PFSK-1 (cell line): ENCODE measurements around the gene SLC39A6.

ENCODE experiments used
- FOXP2 ChIP-seq: optimal IDR thresholded peaks from 2 replicates; pipeline ENCODE3; 2011; ENCODE audit warnings: borderline replicate concordance, control low read depth, inconsistent platforms; ENCODE audit not compliant: insufficient read depth; ENCODE audit errors: extremely low read length, extremely low read depth
- POLR2AphosphoS5 ChIP-seq: IDR thresholded peaks from 2 replicates; pipeline ENCODE4 v1.6.1; 2012; ENCODE audit warnings: low read depth, mild to moderate bottlenecking, control low read depth, low read length, moderate library complexity
- REST ChIP-seq, 2 experiments: IDR thresholded peaks; 2 replicates each; pipeline versions ENCODE4 v1.6.1 to v1.8.0; 2011 to 2012; ENCODE audit warnings: low read depth in 2 of 2, low read length in 2 of 2, control low read depth in 1 of 2, inconsistent platforms in 1 of 2, mild to moderate bottlenecking in 1 of 2, moderate library complexity in 1 of 2; ENCODE audit not compliant: insufficient read depth in 1 of 2
- SIN3A ChIP-seq: IDR thresholded peaks from 2 replicates; pipeline ENCODE4 v1.6.1; 2012; ENCODE audit warnings: mild to moderate bottlenecking, low read length, moderate library complexity, borderline replicate concordance; ENCODE audit not compliant: insufficient read depth
- TAF1 ChIP-seq: IDR thresholded peaks from 2 replicates; pipeline ENCODE4 v1.6.1; 2012; ENCODE audit warnings: low read length, control low read depth, borderline replicate concordance; ENCODE audit not compliant: insufficient read depth

The SLC39A6 gene

DNA sequence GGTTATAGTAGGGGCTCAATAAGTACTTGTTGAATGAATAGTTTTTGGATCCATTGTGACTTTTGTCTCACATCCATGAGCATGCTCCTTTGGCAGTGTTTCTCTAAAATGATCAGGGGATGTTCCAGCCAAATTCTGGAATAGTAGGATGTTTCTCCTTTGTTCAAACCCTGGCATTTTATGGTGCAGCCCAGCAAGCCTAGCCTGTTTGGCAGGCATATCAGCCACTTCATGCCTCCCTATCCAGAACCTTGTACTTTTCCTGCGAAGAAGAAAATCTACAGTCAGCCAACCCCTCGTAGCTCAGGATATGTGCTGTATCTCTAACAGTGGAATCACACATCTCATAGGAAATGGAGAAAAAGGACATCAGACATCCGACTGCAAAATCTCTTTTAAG lies 34.7 kb downstream of the SLC39A6 start:
- TF ChIP-seq SIN3A, result no peak
- no peak for TF ChIP-seq REST (IDR thresholded peaks at IDR 0.05; ENCODE audit: insufficient read depth in 1 of 2, low read depth in 2 of 2, low read length in 2 of 2)
- no peak for TF ChIP-seq POLR2AphosphoS5
- TF ChIP-seq FOXP2, result no peak
- no peak for TF ChIP-seq TAF1

GRCh38 chr18:36089001-36089400 lies 40.1 kb downstream of the SLC39A6 start:
- TF ChIP-seq TAF1 (no peak), REST (IDR thresholded peaks at IDR 0.05; ENCODE audit: insufficient read depth in 1 of 2, low read depth in 2 of 2, low read length in 2 of 2) (no peak)

DNA sequence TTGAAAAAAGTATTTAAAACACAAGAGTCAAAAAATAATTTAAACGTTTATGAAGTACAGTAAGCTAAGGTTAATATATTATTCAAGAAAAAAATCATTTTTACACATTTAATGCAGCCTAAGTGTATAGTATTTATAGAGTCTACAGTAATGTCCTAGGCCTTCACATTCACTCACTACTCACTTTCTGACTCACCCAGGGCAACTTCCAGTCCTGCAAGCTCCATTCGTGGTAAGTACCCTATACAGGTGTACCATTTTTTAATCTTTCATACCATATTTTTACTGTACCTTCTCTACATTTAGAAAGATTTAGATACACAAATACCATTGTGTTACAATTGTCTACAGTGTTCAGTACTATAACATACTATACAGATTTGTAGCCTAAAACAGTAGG lies 40.9 kb downstream of the SLC39A6 start:
- TF ChIP-seq POLR2AphosphoS5, result no peak
- TF ChIP-seq REST (IDR thresholded peaks at IDR 0.05; ENCODE audit: insufficient read depth in 1 of 2, low read depth in 2 of 2, low read length in 2 of 2), result no peak
- no peak for TF ChIP-seq FOXP2
- TF ChIP-seq SIN3A, result no peak
- TF ChIP-seq TAF1, result no peak

- TF ChIP-seq SIN3A (no peak), TAF1 (no peak), REST (IDR thresholded peaks at IDR 0.05; ENCODE audit: insufficient read depth in 1 of 2, low read depth in 2 of 2, low read length in 2 of 2) (no peak), POLR2AphosphoS5 (no peak), FOXP2 (no peak)
Observed at GRCh38 chr18:36086186-36086585, 43.0 kb downstream of the SLC39A6 start.

GRCh38 chr18:36085195-36085594 lies 43.9 kb downstream of the SLC39A6 start:
- no peak for TF ChIP-seq REST (IDR thresholded peaks at IDR 0.05; ENCODE audit: insufficient read depth in 1 of 2, low read depth in 2 of 2, low read length in 2 of 2)
- no peak for TF ChIP-seq FOXP2
- TF ChIP-seq SIN3A, result no peak
- TF ChIP-seq POLR2AphosphoS5, result no peak
- TF ChIP-seq TAF1, result no peak
